ENCODE measurements around the gene POFUT1.

POFUT1 gene

GRCh38 chr20:32205843-32206759 lies 1.6 kb upstream of the POFUT1 start (continued):
- peak; percentile 51; the same call in 1 of the 2 replicates for TF ChIP-seq ZNF398 (tag by site-specific recombination; IDR thresholded peaks at IDR 0.05)

- peaks cover 0 to 70% of the 10 kb centered on the region in 2 experiments; a peak in 2 of 3 replicates for H3K36me3 ChIP-seq (ENCODE audit: control insufficient read depth in 2 of 2, insufficient read depth in 1 of 2, low read length in 2 of 2)
- ChIA-PET POLR2A (no interaction called here), CTCF (interaction anchor here (0.6 kb wide), 1 partner anchor 278 kb away, joined by 3 read pairs; no protein-coding TSS in a partner anchor)
- no peaks in the 10 kb centered on the region for H3K9me3 ChIP-seq (ENCODE audit: control insufficient read depth, insufficient read depth, low read depth, low read length)
- TF ChIP-seq KLF9 (tag by site-specific recombination; IDR thresholded peaks at IDR 0.05; ENCODE audit: low read depth) (peak; percentile 57; the same call in 1 of the 2 replicates), IKZF3 (tag by site-specific recombination; IDR thresholded peaks at IDR 0.05) (peak; percentile 52; the same call in 1 of the 2 replicates), ZBTB26 (tag by site-specific recombination; optimal IDR thresholded peaks at IDR 0.05) (peak; percentile 45), ZBTB48 (tag by site-specific recombination; IDR thresholded peaks at IDR 0.05) (peak; percentile 47; the same call in 1 of the 2 replicates), ZNF791 (tag by site-specific recombination; IDR thresholded peaks at IDR 0.05) (no peak), ZNF366 (tag by site-specific recombination; conservative IDR thresholded peaks at IDR 0.05) (no peak), SCRT1 (tag by site-specific recombination; IDR thresholded peaks at IDR 0.05; ENCODE audit: borderline replicate concordance) (no peak), ZNF223 (tag by site-specific recombination; IDR thresholded peaks at IDR 0.05) (no peak), ZBTB20 (tag by site-specific recombination; IDR thresholded peaks at IDR 0.05) (peak; percentile 38; the same call in 1 of the 2 replicates), REST (tag by site-specific recombination; IDR thresholded peaks at IDR 0.05) (0 out of 2 replicates have a peak, but pooled peaks have one; percentile 22)
- H3K4me3 ChIP-seq (ENCODE audit: low read depth, low read length): peak overlapping the region; percentile 86
- peak overlapping the region; percentile 89 for H3K27ac ChIP-seq (ENCODE audit: extremely low read depth, low read depth, low read length)
- peaks cover 6% of the 10 kb centered on the region for H3K4me1 ChIP-seq (ENCODE audit: control insufficient read depth, insufficient read depth, low read length)
These were observed 687 bp upstream of the POFUT1 start for GRCh38 chr20:32206760-32207625.

GRCh38 chr20:32208499-32209154 lies 947 bp downstream of the POFUT1 start:
- Histone ChIP-seq H3K4me1 (ENCODE audit: control insufficient read depth, insufficient read depth, low read length) (peaks cover 6% of the 10 kb centered on the region), H3K27ac (ENCODE audit: extremely low read depth, low read depth, low read length) (no peak overlapping the region; the same call in 1 of the 2 replicates), H3K9me3 (ENCODE audit: control insufficient read depth, insufficient read depth, low read depth, low read length) (no peaks in the 10 kb centered on the region), H3K4me3 (ENCODE audit: low read depth, low read length) (peak overlapping the region; percentile 93), H3K36me3 (ENCODE audit: control insufficient read depth in 2 of 2, insufficient read depth in 1 of 2, low read length in 2 of 2) (peaks cover 6 to 64% of the 10 kb centered on the region in 2 experiments; a peak in 2 of 3 replicates)
- POLR2A ChIA-PET: interaction anchor here (0.7 kb wide), 1 partner anchor 1703 kb away, joined by 4 read pairs; no protein-coding TSS in a partner anchor
- CTCF ChIA-PET: no interaction called here
- TF ChIP-seq ZBTB8A (tag by site-specific recombination; IDR thresholded peaks at IDR 0.05) (no peak), ZNF791 (tag by site-specific recombination; IDR thresholded peaks at IDR 0.05) (no peak), ZNF677 (tag by site-specific recombination; IDR thresholded peaks at IDR 0.05) (no peak), ZNF404 (tag by site-specific recombination; IDR thresholded peaks at IDR 0.05) (no peak), PRDM2 (tag by site-specific recombination; IDR thresholded peaks at IDR 0.05; ENCODE audit: borderline replicate concordance) (no peak)
